Liver (tissue), 9 donors: ENCODE results near the gene SP7. TPM values are rescaled to one million over a fixed set of nuclear protein-coding genes. Genes with fewer than 3 reads are reported as not detected.

Experiments used
- DNase-seq: peaks from one replicate; pipeline ENCODE4 v3.0.0-alpha.2; 2017; ENCODE audit warnings: low spot score
- H3K27ac ChIP-seq, 2 donors: one replicate each; pipeline ENCODE4 v1.7.0; 2013; ENCODE audit warnings: inconsistent platforms in 2 of 2, low read length in 2 of 2, control low read depth in 1 of 2, low read depth in 1 of 2, mild to moderate bottlenecking in 1 of 2
- H3K27me3 ChIP-seq, 4 donors: one replicate each; pipeline versions ENCODE4 v1.6.1 to v1.7.0; 2013; ENCODE audit warnings: low read length in 3 of 4, inconsistent platforms in 1 of 4, mild to moderate bottlenecking in 1 of 4, moderate library complexity in 1 of 4; ENCODE audit not compliant: control insufficient read depth in 4 of 4, insufficient read depth in 4 of 4
- H3K36me3 ChIP-seq, 4 donors: one replicate each; pipeline versions ENCODE4 v1.6.1 to v1.7.0; 2013; ENCODE audit warnings: low read length in 3 of 4, mild to moderate bottlenecking in 3 of 4, low read depth in 1 of 4, moderate library complexity in 1 of 4; ENCODE audit not compliant: control insufficient read depth in 4 of 4, insufficient read depth in 3 of 4
- H3K4me1 ChIP-seq, 4 donors: one replicate each; pipeline versions ENCODE4 v1.6.1 to v1.7.0; 2013; ENCODE audit warnings: low read length in 3 of 4, mild to moderate bottlenecking in 3 of 4, moderate library complexity in 1 of 4; ENCODE audit not compliant: control insufficient read depth in 4 of 4, insufficient read depth in 4 of 4
- H3K4me3 ChIP-seq, 3 donors: one replicate each; pipeline versions ENCODE4 v1.6.1 to v1.7.0; 2013; ENCODE audit warnings: low read length in 3 of 3, control low read depth in 1 of 3, low read depth in 1 of 3, mild to moderate bottlenecking in 1 of 3
- H3K9ac ChIP-seq, 2 donors: one replicate each; pipeline ENCODE4 v1.7.0; 2013; ENCODE audit warnings: low read length in 2 of 2, mild to moderate bottlenecking in 2 of 2, moderate library complexity in 2 of 2, control low read depth in 1 of 2, low read depth in 1 of 2
- H3K9me3 ChIP-seq, 4 donors: one replicate each; pipeline versions ENCODE4 v1.6.1 to v1.7.0; 2013; ENCODE audit warnings: low read length in 3 of 4; ENCODE audit not compliant: control insufficient read depth in 4 of 4
- ATF3 ChIP-seq: IDR thresholded peaks from 2 replicates; pipeline ENCODE4 v1.6.1; 2016; ENCODE audit warnings: antibody characterized with exemption
- CTCF ChIP-seq: fragments of 150-350 bp; IDR thresholded peaks from 2 replicates; pipeline ENCODE4 v1.5.1; 2017; ENCODE audit warnings: improper control_type of control experiment, low read depth, low read length; ENCODE audit not compliant: missing input control
- EGR1 ChIP-seq, 2 donors: IDR thresholded peaks; 2 replicates each; pipeline ENCODE4 v1.6.1; 2016 to 2018; ENCODE audit warnings: antibody characterized with exemption in 2 of 2, low read depth in 2 of 2
- FOXA1 ChIP-seq: IDR thresholded peaks from 2 replicates; pipeline ENCODE4 v1.6.1; 2016; ENCODE audit warnings: antibody characterized with exemption
- FOXA2 ChIP-seq: IDR thresholded peaks from 2 replicates; pipeline ENCODE4 v1.6.1; 2016; ENCODE audit warnings: antibody characterized with exemption
- GABPA ChIP-seq, 2 donors: IDR thresholded peaks in 1 of 2; conservative IDR thresholded peaks in 1 of 2; 2 replicates each; pipeline ENCODE4 v1.6.1; 2016; ENCODE audit warnings: antibody characterized with exemption in 2 of 2, mild to moderate bottlenecking in 1 of 2, moderate library complexity in 1 of 2
- HNF4A ChIP-seq, 2 donors: conservative IDR thresholded peaks; 2 replicates each; pipeline ENCODE4 v1.6.1; 2016; ENCODE audit warnings: antibody characterized with exemption in 2 of 2, mild to moderate bottlenecking in 2 of 2
- HNF4G ChIP-seq: IDR thresholded peaks from 2 replicates; pipeline ENCODE4 v1.6.1; 2016; ENCODE audit warnings: antibody characterized with exemption
- JUND ChIP-seq, 2 donors: IDR thresholded peaks; 2 replicates each; pipeline ENCODE4 v1.6.1; 2016; ENCODE audit warnings: antibody characterized with exemption in 2 of 2
- MAX ChIP-seq: IDR thresholded peaks from 2 replicates; pipeline ENCODE4 v1.6.1; 2016; ENCODE audit warnings: antibody characterized with exemption
- NR2F2 ChIP-seq: IDR thresholded peaks from 2 replicates; pipeline ENCODE4 v1.6.1; 2016; ENCODE audit warnings: antibody characterized with exemption
- RAD21 ChIP-seq, 2 donors: IDR thresholded peaks; 2 replicates each; pipeline ENCODE4 v1.6.1; 2016; ENCODE audit warnings: antibody characterized with exemption in 2 of 2, mild to moderate bottlenecking in 2 of 2
- REST ChIP-seq: IDR thresholded peaks from 2 replicates; pipeline ENCODE4 v1.6.1; 2016; ENCODE audit warnings: antibody characterized with exemption, mild to moderate bottlenecking
- RXRA ChIP-seq, 2 donors: IDR thresholded peaks; 2 replicates each; pipeline ENCODE4 v1.6.1; 2017 to 2018; ENCODE audit warnings: antibody characterized with exemption in 2 of 2, mild to moderate bottlenecking in 1 of 2
- TAF1 ChIP-seq: conservative IDR thresholded peaks from 2 replicates; pipeline ENCODE4 v1.6.1; 2016; ENCODE audit warnings: antibody characterized with exemption, mild to moderate bottlenecking
- YY1 ChIP-seq: IDR thresholded peaks from 2 replicates; pipeline ENCODE4 v1.6.1; 2016; ENCODE audit warnings: antibody characterized with exemption, mild to moderate bottlenecking
- WGBS: extraction: QIAGEN DNeasy Blood & Tissue Kit; methylation state at CpG from one replicate; pipeline ENCODE4 v1.1.7; 2013; 5-methylcytosine and 5-hydroxymethylcytosine counted together
- polyA plus RNA-seq, 2 donors: library from polyadenylated mRNA; stranded (reverse) in 1 of 2; unstranded in 1 of 2; fragments of 200-250 nt in 1 of 2; fragments of >200 nt in 1 of 2; fragmentation: Nextera tagmentation in 1 of 2; extraction: Ambion mirVana in 1 of 2; gene quantifications; one replicate each; pipeline versions ENCODE4 v1.2.1 to v1.2.3, GENCODE V29; 2013 to 2015
- total RNA-seq, 2 donors: library from RNA; depleted of rRNA; stranded (reverse); fragments of >200 nt; gene quantifications; one replicate each; pipeline ENCODE4 v1.2.3, GENCODE V29; 2014
- donor health status: healthy.
- donor health status: healthy.
- donor health status: healthy.
- donor health status: healthy.
- donor health status: healthy.

The SP7 gene
- total and polyA plus RNA-seq, 4 donors = not detected

- no peaks in the 10 kb centered on the region for H3K36me3 ChIP-seq
- H3K4me3 ChIP-seq = no peak overlapping the region
- WGBS = 64% methylated on average over 6 of the region's 6 CpGs
- TF ChIP-seq HNF4G = no peak
- no peak for TF ChIP-seq REST
- TF ChIP-seq CTCF = no peak
- TF ChIP-seq RAD21 (IDR thresholded peaks at IDR 0.05) = no peak
- TF ChIP-seq GABPA (IDR thresholded peaks at IDR 0.05 in 1 of 2, conservative IDR thresholded peaks at IDR 0.05 in 1 of 2) = no peak
- no peak for TF ChIP-seq RXRA (IDR thresholded peaks at IDR 0.05)
- H3K9ac ChIP-seq = no peak overlapping the region
- peaks cover 0 to 2% (median 0%) of the 10 kb centered on the region in 4 donors for H3K27me3 ChIP-seq
- H3K9me3 ChIP-seq = no peaks in the 10 kb centered on the region
- no peaks in the 10 kb centered on the region for H3K4me1 ChIP-seq
- no peak overlapping the region for H3K27ac ChIP-seq
- DNase-seq = no peak
Observed at GRCh38 chr12:53338916-53339315, 2.8 kb upstream of the SP7 start.

GRCh38 chr12:53338017-53338416, 1.9 kb upstream of the SP7 start:
- TF ChIP-seq JUND (IDR thresholded peaks at IDR 0.05) (no peak), EGR1 (IDR thresholded peaks at IDR 0.05; ENCODE audit: low read depth in 2 of 2) (no peak), HNF4A (conservative IDR thresholded peaks at IDR 0.05) (no peak), ATF3 (no peak), YY1 (no peak), REST (no peak), CTCF (no peak), FOXA2 (no peak), HNF4G (no peak), RXRA (IDR thresholded peaks at IDR 0.05) (no peak), NR2F2 (no peak), GABPA (IDR thresholded peaks at IDR 0.05 in 1 of 2, conservative IDR thresholded peaks at IDR 0.05 in 1 of 2) (no peak), RAD21 (IDR thresholded peaks at IDR 0.05) (no peak), FOXA1 (no peak), MAX (no peak), TAF1 (no peak)
- WGBS = 39% methylated on average over 11 of the region's 11 CpGs

More at GRCh38 chr12:53338017-53338416, 1.9 kb upstream of the SP7 start:
- Histone ChIP-seq H3K9ac (no peak overlapping the region), H3K4me3 (no peak overlapping the region), H3K4me1 (no peaks in the 10 kb centered on the region), H3K27me3 (peaks cover 0 to 2% (median 0%) of the 10 kb centered on the region in 4 donors), H3K9me3 (no peaks in the 10 kb centered on the region), H3K36me3 (no peaks in the 10 kb centered on the region), H3K27ac (no peak overlapping the region)
- no peak for DNase-seq
